Liver (tissue), 9 donors: ENCODE results near the gene FAU. TPM values are rescaled to one million over a fixed set of nuclear protein-coding genes. Genes with fewer than 3 reads are reported as not detected.

Experiments
- DNase-seq: peaks from one replicate; pipeline ENCODE4 v3.0.0-alpha.2; 2017; ENCODE audit warnings: low spot score
- H3K27ac ChIP-seq, 2 donors: one replicate each; pipeline ENCODE4 v1.7.0; 2013; ENCODE audit warnings: inconsistent platforms in 2 of 2, low read length in 2 of 2, control low read depth in 1 of 2, low read depth in 1 of 2, mild to moderate bottlenecking in 1 of 2
- H3K27me3 ChIP-seq, 4 donors: one replicate each; pipeline versions ENCODE4 v1.6.1 to v1.7.0; 2013; ENCODE audit warnings: low read length in 3 of 4, inconsistent platforms in 1 of 4, mild to moderate bottlenecking in 1 of 4, moderate library complexity in 1 of 4; ENCODE audit not compliant: control insufficient read depth in 4 of 4, insufficient read depth in 4 of 4
- H3K36me3 ChIP-seq, 4 donors: one replicate each; pipeline versions ENCODE4 v1.6.1 to v1.7.0; 2013; ENCODE audit warnings: low read length in 3 of 4, mild to moderate bottlenecking in 3 of 4, low read depth in 1 of 4, moderate library complexity in 1 of 4; ENCODE audit not compliant: control insufficient read depth in 4 of 4, insufficient read depth in 3 of 4
- H3K4me1 ChIP-seq, 4 donors: one replicate each; pipeline versions ENCODE4 v1.6.1 to v1.7.0; 2013; ENCODE audit warnings: low read length in 3 of 4, mild to moderate bottlenecking in 3 of 4, moderate library complexity in 1 of 4; ENCODE audit not compliant: control insufficient read depth in 4 of 4, insufficient read depth in 4 of 4
- H3K4me3 ChIP-seq, 3 donors: one replicate each; pipeline versions ENCODE4 v1.6.1 to v1.7.0; 2013; ENCODE audit warnings: low read length in 3 of 3, control low read depth in 1 of 3, low read depth in 1 of 3, mild to moderate bottlenecking in 1 of 3
- H3K9ac ChIP-seq, 2 donors: one replicate each; pipeline ENCODE4 v1.7.0; 2013; ENCODE audit warnings: low read length in 2 of 2, mild to moderate bottlenecking in 2 of 2, moderate library complexity in 2 of 2, control low read depth in 1 of 2, low read depth in 1 of 2
- H3K9me3 ChIP-seq, 4 donors: one replicate each; pipeline versions ENCODE4 v1.6.1 to v1.7.0; 2013; ENCODE audit warnings: low read length in 3 of 4; ENCODE audit not compliant: control insufficient read depth in 4 of 4
- EGR1 ChIP-seq, 2 donors: IDR thresholded peaks; 2 replicates each; pipeline ENCODE4 v1.6.1; 2016 to 2018; ENCODE audit warnings: antibody characterized with exemption in 2 of 2, low read depth in 2 of 2
- FOXA1 ChIP-seq: IDR thresholded peaks from 2 replicates; pipeline ENCODE4 v1.6.1; 2016; ENCODE audit warnings: antibody characterized with exemption
- GABPA ChIP-seq, 2 donors: IDR thresholded peaks in 1 of 2; conservative IDR thresholded peaks in 1 of 2; 2 replicates each; pipeline ENCODE4 v1.6.1; 2016; ENCODE audit warnings: antibody characterized with exemption in 2 of 2, mild to moderate bottlenecking in 1 of 2, moderate library complexity in 1 of 2
- HNF4A ChIP-seq, 2 donors: conservative IDR thresholded peaks; 2 replicates each; pipeline ENCODE4 v1.6.1; 2016; ENCODE audit warnings: antibody characterized with exemption in 2 of 2, mild to moderate bottlenecking in 2 of 2
- HNF4G ChIP-seq: IDR thresholded peaks from 2 replicates; pipeline ENCODE4 v1.6.1; 2016; ENCODE audit warnings: antibody characterized with exemption
- JUND ChIP-seq, 2 donors: IDR thresholded peaks; 2 replicates each; pipeline ENCODE4 v1.6.1; 2016; ENCODE audit warnings: antibody characterized with exemption in 2 of 2
- MAX ChIP-seq: IDR thresholded peaks from 2 replicates; pipeline ENCODE4 v1.6.1; 2016; ENCODE audit warnings: antibody characterized with exemption
- NR2F2 ChIP-seq: IDR thresholded peaks from 2 replicates; pipeline ENCODE4 v1.6.1; 2016; ENCODE audit warnings: antibody characterized with exemption
- RAD21 ChIP-seq, 2 donors: IDR thresholded peaks; 2 replicates each; pipeline ENCODE4 v1.6.1; 2016; ENCODE audit warnings: antibody characterized with exemption in 2 of 2, mild to moderate bottlenecking in 2 of 2
- REST ChIP-seq: IDR thresholded peaks from 2 replicates; pipeline ENCODE4 v1.6.1; 2016; ENCODE audit warnings: antibody characterized with exemption, mild to moderate bottlenecking
- RXRA ChIP-seq, 2 donors: IDR thresholded peaks; 2 replicates each; pipeline ENCODE4 v1.6.1; 2017 to 2018; ENCODE audit warnings: antibody characterized with exemption in 2 of 2, mild to moderate bottlenecking in 1 of 2
- SP1 ChIP-seq: IDR thresholded peaks from 2 replicates; pipeline ENCODE4 v1.6.1; 2018; ENCODE audit warnings: antibody characterized with exemption, mild to moderate bottlenecking
- TAF1 ChIP-seq: conservative IDR thresholded peaks from 2 replicates; pipeline ENCODE4 v1.6.1; 2016; ENCODE audit warnings: antibody characterized with exemption, mild to moderate bottlenecking
- YY1 ChIP-seq: IDR thresholded peaks from 2 replicates; pipeline ENCODE4 v1.6.1; 2016; ENCODE audit warnings: antibody characterized with exemption, mild to moderate bottlenecking
- WGBS: extraction: QIAGEN DNeasy Blood & Tissue Kit; methylation state at CpG from one replicate; pipeline ENCODE4 v1.1.7; 2013; 5-methylcytosine and 5-hydroxymethylcytosine counted together
- polyA plus RNA-seq, 2 donors: library from polyadenylated mRNA; stranded (reverse) in 1 of 2; unstranded in 1 of 2; fragments of 200-250 nt in 1 of 2; fragments of >200 nt in 1 of 2; fragmentation: Nextera tagmentation in 1 of 2; extraction: Ambion mirVana in 1 of 2; gene quantifications; one replicate each; pipeline versions ENCODE4 v1.2.1 to v1.2.3, GENCODE V29; 2013 to 2015
- total RNA-seq, 2 donors: library from RNA; depleted of rRNA; stranded (reverse); fragments of >200 nt; gene quantifications; one replicate each; pipeline ENCODE4 v1.2.3, GENCODE V29; 2014
- donor health status: healthy.
- donor health status: healthy.
- donor health status: healthy.
- donor health status: healthy.
- donor health status: healthy.

The FAU gene
- total and polyA plus RNA-seq, 4 donors: 199 to 535 (median 362) TPM

- no peak for TF ChIP-seq SP1
- no peak for TF ChIP-seq JUND (IDR thresholded peaks at IDR 0.05)
- TF ChIP-seq RXRA (IDR thresholded peaks at IDR 0.05): no peak
- no peak for TF ChIP-seq NR2F2
- no peak for TF ChIP-seq GABPA (IDR thresholded peaks at IDR 0.05 in 1 of 2, conservative IDR thresholded peaks at IDR 0.05 in 1 of 2)
- TF ChIP-seq EGR1 (IDR thresholded peaks at IDR 0.05; ENCODE audit: low read depth in 2 of 2): no peak
- no peak for TF ChIP-seq FOXA1
- no peak for TF ChIP-seq RAD21 (IDR thresholded peaks at IDR 0.05)
- TF ChIP-seq YY1: no peak
- TF ChIP-seq HNF4A (conservative IDR thresholded peaks at IDR 0.05): no peak
- TF ChIP-seq REST: no peak
- no peak for TF ChIP-seq HNF4G
- TF ChIP-seq TAF1: no peak
- no peak for TF ChIP-seq MAX
- Histone ChIP-seq H3K9ac (no peak overlapping the region), H3K27ac (no peak overlapping the region), H3K4me3 (no peak overlapping the region), H3K4me1 (peaks cover 15 to 42% (median 34%) of the 10 kb centered on the region in 4 donors), H3K9me3 (no peaks in the 10 kb centered on the region), H3K27me3 (no peaks in the 10 kb centered on the region), H3K36me3 (peaks cover 3 to 13% (median 8%) of the 10 kb centered on the region in 4 donors)
- 91% methylated on average over 36 of the region's 36 CpGs for WGBS
- no peak for DNase-seq
These were observed 12.4 kb downstream of the FAU start for GRCh38 chr11:65109231-65110198.

GRCh38 chr11:65108469-65109123 is 13.3 kb downstream of the FAU start:
- Histone ChIP-seq H3K27me3 (no peaks in the 10 kb centered on the region), H3K9me3 (no peaks in the 10 kb centered on the region), H3K27ac (no peak overlapping the region), H3K4me1 (peaks cover 15 to 39% (median 30%) of the 10 kb centered on the region in 4 donors), H3K9ac (no peak overlapping the region), H3K36me3 (peaks cover 3 to 13% (median 8%) of the 10 kb centered on the region in 4 donors), H3K4me3 (no peak overlapping the region)
- TF ChIP-seq HNF4A (conservative IDR thresholded peaks at IDR 0.05): no peak
- no peak for DNase-seq
- WGBS: 96% methylated on average over 38 of the region's 38 CpGs
